GM12873 (cell line): ENCODE data around the gene NUDT3.

ENCODE experiments used
- TF ChIP-seq, protein P1 (sequence below): IDR thresholded peaks from 2 replicates; pipeline ENCODE4 v1.5.1; 2012; ENCODE audit warnings: low read depth, mild to moderate bottlenecking, moderate library complexity, low read length, control low read depth; ENCODE audit not compliant: insufficient read depth; ENCODE audit errors: missing control alignments

Gene NUDT3

DNA sequence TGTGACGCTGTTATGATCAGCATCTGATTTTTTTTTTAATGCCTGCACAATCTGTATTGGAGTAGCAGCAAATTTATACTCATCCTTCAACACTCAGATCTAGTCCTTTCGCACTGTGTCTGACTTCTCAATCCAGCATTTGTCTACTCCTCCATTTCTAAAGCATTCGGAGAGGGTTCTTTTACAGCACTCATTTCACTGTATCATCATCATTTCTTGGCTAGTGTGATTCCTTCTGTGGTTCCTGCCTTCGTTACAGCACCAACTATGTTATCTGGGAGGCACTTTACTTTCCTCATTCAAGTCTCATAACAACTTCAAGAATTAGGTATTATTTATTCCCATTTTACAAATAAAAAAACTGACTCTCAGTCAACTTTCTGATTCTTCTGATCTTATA is 18.0 kb downstream of the NUDT3 start:
- TF ChIP-seq, protein P1, sequence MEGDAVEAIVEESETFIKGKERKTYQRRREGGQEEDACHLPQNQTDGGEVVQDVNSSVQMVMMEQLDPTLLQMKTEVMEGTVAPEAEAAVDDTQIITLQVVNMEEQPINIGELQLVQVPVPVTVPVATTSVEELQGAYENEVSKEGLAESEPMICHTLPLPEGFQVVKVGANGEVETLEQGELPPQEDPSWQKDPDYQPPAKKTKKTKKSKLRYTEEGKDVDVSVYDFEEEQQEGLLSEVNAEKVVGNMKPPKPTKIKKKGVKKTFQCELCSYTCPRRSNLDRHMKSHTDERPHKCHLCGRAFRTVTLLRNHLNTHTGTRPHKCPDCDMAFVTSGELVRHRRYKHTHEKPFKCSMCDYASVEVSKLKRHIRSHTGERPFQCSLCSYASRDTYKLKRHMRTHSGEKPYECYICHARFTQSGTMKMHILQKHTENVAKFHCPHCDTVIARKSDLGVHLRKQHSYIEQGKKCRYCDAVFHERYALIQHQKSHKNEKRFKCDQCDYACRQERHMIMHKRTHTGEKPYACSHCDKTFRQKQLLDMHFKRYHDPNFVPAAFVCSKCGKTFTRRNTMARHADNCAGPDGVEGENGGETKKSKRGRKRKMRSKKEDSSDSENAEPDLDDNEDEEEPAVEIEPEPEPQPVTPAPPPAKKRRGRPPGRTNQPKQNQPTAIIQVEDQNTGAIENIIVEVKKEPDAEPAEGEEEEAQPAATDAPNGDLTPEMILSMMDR = no peak

- TF ChIP-seq, protein P1 = no peak
These were observed 18.4 kb downstream of the NUDT3 start for GRCh38 chr6:34374069-34374468.

GRCh38 chr6:34373511-34373910 is 19.0 kb downstream of the NUDT3 start:
- TF ChIP-seq, protein P1 = no peak

DNA sequence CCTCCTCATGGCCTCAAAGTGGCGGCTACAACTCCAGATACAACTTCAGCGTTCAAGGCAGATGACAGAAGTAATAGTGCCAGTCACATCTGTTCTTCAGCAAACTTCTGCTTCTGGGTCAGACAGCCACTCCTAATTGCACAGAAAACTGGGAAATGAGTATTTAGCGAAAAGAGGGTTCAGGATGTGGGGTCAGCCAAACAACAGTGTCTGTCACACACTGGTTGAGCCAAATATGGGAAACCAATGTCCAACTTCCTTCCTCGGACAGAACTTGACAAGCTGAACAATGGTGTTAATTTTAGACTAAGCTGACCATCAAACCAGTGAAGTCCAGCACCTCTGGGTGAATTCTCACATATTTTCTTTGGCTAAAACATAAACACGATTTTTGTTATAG is 22.1 kb downstream of the NUDT3 start:
- TF ChIP-seq, protein P1 = no peak

DNA sequence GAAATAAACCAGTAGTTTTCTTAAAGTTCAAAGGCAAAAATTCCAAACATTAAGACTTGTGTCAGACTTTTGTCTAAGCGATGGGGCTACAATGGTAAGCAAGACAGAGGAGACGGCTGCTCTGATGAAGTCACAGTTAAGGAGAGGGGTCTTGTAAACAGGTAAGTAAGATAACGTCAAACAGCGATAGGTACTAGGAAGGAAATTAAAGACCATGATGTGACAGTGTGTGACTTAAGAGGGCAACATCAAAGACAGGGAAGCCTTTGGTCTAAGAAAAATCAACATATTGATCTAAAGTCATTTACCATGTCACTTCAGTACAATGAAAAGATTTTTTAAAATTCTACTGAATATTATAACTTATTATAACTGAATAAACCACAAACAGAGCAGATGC is 23.1 kb downstream of the NUDT3 start:
- TF ChIP-seq, protein P1 = no peak

GRCh38 chr6:34366639-34366921 is 25.9 kb downstream of the NUDT3 start:
- TF ChIP-seq, protein P1 = no peak

- TF ChIP-seq, protein P1 = no peak
These were observed 29.4 kb downstream of the NUDT3 start for GRCh38 chr6:34362909-34363680.

- TF ChIP-seq, protein P1 = no peak
These were observed 30.3 kb downstream of the NUDT3 start for GRCh38 chr6:34362176-34362575.
